CD4-positive, alpha-beta T cell treated with Interleukin-17A for 1 hour (primary cell): ENCODE measurements around the gene RAB5IF.
A peak's percentile ranks its signal among the peaks of the same experiment; 100 is the strongest.

ENCODE experiments used
- DNase-seq: peaks from one replicate; pipeline ENCODE4 v3.0.0-alpha.2; 2020

RAB5IF gene

GRCh38 chr20:36605399-36606157 is at the start of gene RAB5IF:
RAB5IF (plus strand) TSS chr20:36605779; CDS start chr20:36605952, 173 bp downstream.
- DNase-seq, result peak; percentile 99

- no peak for DNase-seq
These were observed 42.9 kb upstream of the RAB5IF start for GRCh38 chr20:36562724-36563123.

GRCh38 chr20:36563374-36563773 is 42.2 kb upstream of the RAB5IF start:
- no peak for DNase-seq

- peak; percentile 46 for DNase-seq
These were observed 41.4 kb upstream of the RAB5IF start for GRCh38 chr20:36564078-36564725.

GRCh38 chr20:36564726-36565121 is 40.9 kb upstream of the RAB5IF start:
- peak; percentile 57 for DNase-seq

GRCh38 chr20:36565520-36565919 is 40.1 kb upstream of the RAB5IF start:
- no peak for DNase-seq

GRCh38 chr20:36569847-36570429 is 35.6 kb upstream of the RAB5IF start:
- no peak for DNase-seq

GRCh38 chr20:36571564-36572504 is 33.7 kb upstream of the RAB5IF start:
- no peak for DNase-seq

GRCh38 chr20:36572701-36573102 is 32.9 kb upstream of the RAB5IF start:
- peak; percentile 75 for DNase-seq

GRCh38 chr20:36573103-36573797 is 32.3 kb upstream of the RAB5IF start, which contains the start of gene TGIF2:
TGIF2 (plus strand) TSS chr20:36573597; CDS start chr20:36578775, 5,178 bp downstream.
- DNase-seq, result peak; percentile 95

GRCh38 chr20:36573798-36574365 is 31.7 kb upstream of the RAB5IF start:
- DNase-seq, result peak; percentile 56

GRCh38 chr20:36574366-36575135 is 31.0 kb upstream of the RAB5IF start:
- peak; percentile 63 for DNase-seq

- no peak for DNase-seq
These were observed 29.5 kb upstream of the RAB5IF start for GRCh38 chr20:36576081-36576445.

- no peak for DNase-seq
These were observed 27.1 kb upstream of the RAB5IF start for GRCh38 chr20:36578356-36579041.

- DNase-seq, result no peak
These were observed 25.5 kb upstream of the RAB5IF start for GRCh38 chr20:36579996-36580545.

- DNase-seq, result no peak
These were observed 23.3 kb upstream of the RAB5IF start for GRCh38 chr20:36582322-36582721.

- no peak for DNase-seq
These were observed 22.8 kb upstream of the RAB5IF start for GRCh38 chr20:36582821-36583220.

- no peak for DNase-seq
These were observed 21.5 kb upstream of the RAB5IF start for GRCh38 chr20:36584018-36584481.

- no peak for DNase-seq
These were observed 20.0 kb upstream of the RAB5IF start for GRCh38 chr20:36585410-36586125.
